Forelimb muscle (tissue), 1 donor: ENCODE data around the gene ITGB3BP. TPM values are rescaled to one million over a fixed set of nuclear protein-coding genes. Genes with fewer than 3 reads are reported as not detected.

ENCODE experiments used
- DNase-seq: peaks from one replicate; pipeline ENCODE4 v3.0.0-alpha.2; 2013; ENCODE audit warnings: low read depth
- polyA plus RNA-seq: library from polyadenylated mRNA; unstranded; fragments of 120-200 nt; gene quantifications from one replicate; pipeline ENCODE4 v1.2.1, GENCODE V29; 2013; ENCODE audit not compliant: insufficient read length

ITGB3BP gene
- polyA plus RNA-seq, 1 donor: 23.0 TPM

DNA sequence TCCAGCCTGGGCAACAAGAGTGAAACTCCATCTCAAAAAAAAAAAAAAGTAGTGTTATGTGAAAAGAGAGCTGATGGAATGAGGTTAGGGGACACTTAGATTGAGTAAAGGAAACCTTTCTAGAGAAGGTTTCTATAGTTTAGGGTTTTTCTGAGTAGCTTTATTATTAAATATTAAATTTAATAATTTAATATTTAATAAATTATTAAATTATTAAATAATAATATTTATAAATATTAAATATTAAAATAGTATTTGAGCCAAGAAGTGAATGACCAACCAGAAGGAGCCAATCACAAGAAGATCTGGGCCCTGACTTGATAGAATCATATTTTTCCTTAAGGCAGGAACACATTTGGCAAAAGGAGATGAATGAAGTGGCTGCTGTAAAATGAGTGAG is 104.9 kb downstream of the ITGB3BP start:
- no peak for DNase-seq

DNA sequence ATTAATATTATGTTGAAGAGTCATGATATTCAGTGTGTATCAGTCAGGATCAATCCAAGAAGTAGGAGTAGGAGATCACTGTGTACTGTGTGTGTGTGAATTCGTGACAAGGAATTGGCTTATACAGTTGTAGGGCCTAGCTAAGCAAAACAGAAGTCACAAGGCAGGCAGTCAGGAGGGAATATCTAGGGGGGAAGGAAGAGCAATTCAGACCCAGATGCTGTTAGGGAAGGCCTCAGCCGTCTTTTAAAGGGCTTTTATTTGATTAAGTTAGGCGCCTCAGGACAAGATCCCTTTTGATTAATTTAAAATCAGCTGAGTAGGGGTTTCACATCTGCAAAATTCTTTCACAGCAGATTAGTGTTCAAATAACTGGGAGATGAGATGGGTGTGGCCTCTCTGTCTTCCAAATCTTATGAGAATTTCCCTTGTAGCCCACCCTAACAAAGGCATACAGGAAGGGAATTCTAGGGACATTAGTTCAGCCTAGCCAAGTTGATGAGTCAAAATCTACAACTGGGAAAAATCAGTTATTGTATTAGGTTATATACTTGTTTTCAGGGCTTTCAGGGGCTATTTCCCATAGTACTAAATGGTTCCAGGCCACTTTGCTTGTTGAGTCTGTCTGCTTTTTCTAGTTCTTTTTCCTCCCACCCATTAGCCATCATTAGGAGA is 108.2 kb downstream of the ITGB3BP start:
- no peak for DNase-seq

DNA sequence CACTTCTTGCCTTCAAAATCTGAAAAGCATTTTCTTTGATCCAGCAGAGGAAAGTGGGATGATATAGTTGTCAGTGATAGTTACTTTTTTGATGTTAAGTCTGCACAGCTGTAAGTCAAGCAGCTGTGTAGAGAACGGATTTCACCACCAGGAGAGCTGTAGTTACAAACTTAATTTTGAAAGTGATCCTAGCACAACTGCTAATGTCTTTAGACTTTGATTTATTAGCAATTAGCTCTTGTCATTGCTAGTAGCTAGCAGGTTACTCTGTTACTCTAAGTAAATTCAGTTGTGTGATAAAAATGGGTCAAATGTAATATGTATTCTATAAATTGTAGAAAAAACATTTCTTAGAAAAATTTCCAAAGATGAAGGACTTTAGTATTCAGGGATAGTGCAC is 109.6 kb downstream of the ITGB3BP start:
- no peak for DNase-seq

DNA sequence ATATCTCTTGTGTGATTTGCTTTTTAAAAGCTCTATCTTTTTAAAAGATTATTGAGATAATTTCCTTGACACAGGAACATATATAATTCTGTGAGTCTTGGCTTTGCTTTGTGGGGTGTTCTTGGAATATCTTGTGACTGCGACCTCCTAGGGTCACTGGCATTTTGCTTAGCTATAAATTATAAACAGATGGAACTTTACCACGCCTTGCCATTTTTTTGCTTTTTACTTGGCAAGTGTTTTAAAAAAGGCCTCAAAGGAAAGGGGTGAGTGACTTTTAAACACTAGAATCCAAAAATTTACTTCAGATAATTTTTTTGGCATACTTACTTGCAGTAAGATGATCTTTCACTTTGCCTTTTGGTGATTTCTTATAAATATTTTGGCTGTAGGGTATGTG is 112.0 kb downstream of the ITGB3BP start:
- DNase-seq: no peak

DNA sequence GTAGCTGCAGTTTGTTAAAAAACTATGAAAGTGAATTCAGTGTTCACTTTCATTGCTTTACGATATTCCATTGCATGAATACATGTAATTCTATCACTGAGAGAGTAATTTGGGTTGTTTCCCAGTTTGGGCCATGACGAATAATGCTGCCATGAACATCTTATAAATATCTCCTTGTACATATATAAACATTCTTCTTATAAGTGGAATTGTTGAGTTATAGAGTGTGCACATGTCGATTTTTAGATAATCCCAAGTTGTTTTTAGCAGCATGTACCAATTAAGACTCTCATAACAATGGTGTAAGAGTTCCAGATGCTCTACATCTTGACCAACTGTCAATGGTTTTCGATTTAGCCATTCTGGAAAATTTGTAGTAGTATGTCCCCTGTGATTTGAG is 114.7 kb downstream of the ITGB3BP start:
- no peak for DNase-seq

DNA sequence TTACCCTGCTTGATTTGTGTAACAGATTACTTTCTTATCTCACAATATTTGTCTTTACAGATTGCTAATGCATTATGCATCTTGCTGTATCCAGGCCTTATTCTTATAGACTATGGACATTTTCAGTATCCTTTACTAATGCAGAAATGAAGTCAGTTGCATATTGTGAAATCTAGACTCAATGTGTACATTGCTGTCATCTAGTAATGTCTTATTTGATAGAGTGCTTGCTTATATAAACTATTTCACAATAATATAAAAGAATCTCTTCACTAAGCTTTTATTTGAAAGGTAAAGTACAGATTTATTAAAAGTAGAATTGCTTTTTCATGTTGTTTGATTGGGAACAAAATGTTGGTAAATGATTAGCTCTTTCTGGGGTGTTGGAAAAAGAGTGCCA is 116.0 kb downstream of the ITGB3BP start:
- DNase-seq: no peak

DNA sequence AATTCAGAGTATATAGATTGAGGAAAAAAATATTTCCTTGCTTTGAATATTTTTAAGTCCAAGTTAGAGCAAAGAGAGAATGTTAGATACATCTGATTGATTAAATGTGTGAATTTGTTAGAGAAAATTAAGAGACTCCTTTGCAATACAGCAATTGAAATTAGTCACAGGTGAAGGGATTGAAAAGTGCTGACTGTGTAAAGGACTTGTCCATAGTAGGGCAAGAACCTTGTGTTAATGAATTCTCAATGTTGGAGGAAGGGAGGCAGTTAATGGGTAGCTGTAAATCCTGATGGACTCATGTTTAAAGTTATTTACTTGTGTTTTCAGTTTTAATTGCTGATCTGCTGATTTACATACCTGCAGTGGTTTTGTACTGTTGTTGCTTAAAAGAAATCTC is 117.0 kb downstream of the ITGB3BP start:
- DNase-seq: no peak

DNA sequence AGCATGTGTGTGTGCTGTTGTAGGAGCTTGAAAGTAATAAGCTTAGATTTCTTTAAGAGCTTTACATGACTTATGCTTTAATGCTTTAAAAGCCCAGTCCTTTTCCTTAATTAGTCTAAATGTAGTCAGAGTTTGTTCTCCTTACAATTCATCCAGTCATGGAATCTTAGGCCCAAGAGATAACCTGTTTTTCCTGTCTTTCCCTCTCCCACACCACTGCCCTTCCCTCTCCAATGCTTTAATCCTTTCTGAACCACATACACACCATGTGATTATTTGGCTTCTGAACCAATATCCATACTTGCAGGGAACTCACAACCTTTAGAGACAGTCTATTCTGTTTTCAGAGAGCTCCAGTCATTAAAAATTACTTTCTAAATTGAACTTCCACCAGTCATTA is 118.0 kb downstream of the ITGB3BP start:
- no peak for DNase-seq

DNA sequence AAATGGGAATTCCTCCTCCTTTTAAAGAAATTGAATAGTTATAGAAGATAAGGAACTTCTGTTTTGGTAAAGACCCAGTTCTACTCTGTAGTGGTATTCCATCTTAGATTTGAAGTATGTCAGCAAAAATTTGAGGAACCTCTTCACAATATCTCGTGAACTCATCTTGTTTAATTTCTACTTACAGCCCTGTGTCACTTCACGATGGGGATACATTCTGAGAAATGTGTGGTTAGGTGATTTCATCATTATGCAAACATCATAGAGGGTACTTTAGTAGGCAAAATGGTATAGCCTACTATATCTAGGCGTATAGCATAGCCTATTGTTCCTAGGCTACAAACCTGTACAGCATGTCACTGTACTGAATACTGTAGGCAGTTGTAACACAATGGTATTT is 119.6 kb downstream of the ITGB3BP start:
- DNase-seq: no peak

DNA sequence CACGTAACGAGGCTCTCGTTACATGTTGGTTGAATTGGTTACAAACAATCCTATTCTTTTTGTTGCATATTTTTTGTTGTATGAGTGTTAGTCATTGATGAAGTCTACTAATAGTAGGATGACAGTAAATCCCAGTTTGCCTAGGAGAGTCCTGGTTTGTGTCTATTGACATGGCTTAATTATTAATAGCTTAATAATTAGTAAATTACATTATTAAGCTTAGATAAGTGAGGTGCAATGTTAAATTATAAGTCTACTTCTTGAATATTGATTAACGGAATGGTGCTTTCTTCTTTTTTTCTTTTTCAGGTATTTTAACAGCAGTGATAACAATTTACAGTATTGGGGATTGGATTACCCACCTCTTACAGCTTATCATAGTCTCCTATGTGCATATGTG is 121.1 kb downstream of the ITGB3BP start:
- DNase-seq: no peak

Other genes starting within 250 kb of the ITGB3BP start
- 6.5 TPM for gene FOXD3, start 200.7 kb downstream of the ITGB3BP start, polyA plus RNA-seq
- gene ALG6, start 155.6 kb downstream of the ITGB3BP start, polyA plus RNA-seq: 16.0 TPM
- 9.4 TPM for gene EFCAB7, start 300 bp upstream of the ITGB3BP start, polyA plus RNA-seq
- gene PGM1, start 70.2 kb upstream of the ITGB3BP start, polyA plus RNA-seq: 73.8 TPM